ENCODE results near the gene PPM1A. TPM values are rescaled to one million over a fixed set of nuclear protein-coding genes. Genes with fewer than 3 reads are reported as not detected.

PPM1A gene
- total RNA-seq, 4 donors from 2014 or later = 81.2 to 107 (median 86.1) TPM

GRCh38 chr14:60245380-60246177 lies 3.4 kb upstream of the PPM1A start:
- no peaks in the 10 kb centered on the region for H3K36me3 ChIP-seq
- no peak overlapping the region for H3K4me3 ChIP-seq
- H3K27ac ChIP-seq = no peak overlapping the region
- in situ Hi-C loops (cut with MboI; ENCODE audit: low sequenced_read_pairs in 4 of 4) = no loop called here
- H3K9me3 ChIP-seq = no peaks in the 10 kb centered on the region
- intact Hi-C loops (cut with DNase I; ENCODE audit: low total_unique reads) = loop anchor here (10.0 kb wide), 1 partner anchor 399 kb away; the partner anchor contains the start of gene SIX1
- H3K27me3 ChIP-seq = no peaks in the 10 kb centered on the region
- TF ChIP-seq CTCF (IDR thresholded peaks at IDR 0.05 in 4 of 5, conservative IDR thresholded peaks at IDR 0.05 in 1 of 5) (no peak), POLR2A (IDR thresholded peaks at IDR 0.05) (no peak)
- peaks cover 3 to 6% of the 10 kb centered on the region in 2 donors for H3K4me1 ChIP-seq
- no peak for ATAC-seq
- DNase-seq = no peak

GRCh38 chr14:60247994-60248696 lies 876 bp upstream of the PPM1A start:
- H3K36me3 ChIP-seq = no peaks in the 10 kb centered on the region
- peaks cover 28 to 31% of the 10 kb centered on the region in 2 donors for H3K4me1 ChIP-seq
- H3K27ac ChIP-seq = peak overlapping the region; percentile 97 to 100 (median 100)
- H3K9me3 ChIP-seq = no peaks in the 10 kb centered on the region
- peak; percentile 83 to 87 for ATAC-seq
- in situ Hi-C loops (cut with MboI; ENCODE audit: low sequenced_read_pairs in 4 of 4) (no loop called here), intact Hi-C loops (cut with DNase I; ENCODE audit: low total_unique reads) (loop anchor here (2.0 to 10.0 kb wide), 3 partner anchors 65 to 397 kb away; partner anchors contain the start of genes DHRS7 and SIX1)
- no peaks in the 10 kb centered on the region for H3K27me3 ChIP-seq
- DNase-seq = peak; percentile 92 to 94
- peak overlapping the region; percentile 68 to 90 (median 86) for H3K4me3 ChIP-seq
- TF ChIP-seq CTCF (IDR thresholded peaks at IDR 0.05 in 4 of 5, conservative IDR thresholded peaks at IDR 0.05 in 1 of 5) = no peak
- TF ChIP-seq POLR2A (IDR thresholded peaks at IDR 0.05) = peak; percentile 48 to 52

- Histone ChIP-seq H3K36me3 (no peaks in the 10 kb centered on the region), H3K4me3 (peak overlapping the region; percentile 77 to 90 (median 84)), H3K27ac (peak overlapping the region; percentile 97 to 100 (median 100)), H3K9me3 (no peaks in the 10 kb centered on the region), H3K4me1 (peaks cover 41 to 46% of the 10 kb centered on the region in 2 donors), H3K27me3 (no peaks in the 10 kb centered on the region)
- DNase-seq = peak; percentile 53 to 69
- intact Hi-C loops (cut with DNase I; ENCODE audit: low total_unique reads) = loop anchor here (1.0 to 10.0 kb wide), 7 partner anchors 67 to 1448 kb away; partner anchors contain the start of genes DHRS7, HIF1A, PCNX4 and SIX1
- in situ Hi-C loops (cut with MboI; ENCODE audit: low sequenced_read_pairs in 4 of 4) = loop anchor here in 1 of 4 donors (10.0 kb wide), 1 partner anchor 155 kb away; the partner anchor contains the start of gene PCNX4
- peak in 1 of 2 donors; percentile 31 for TF ChIP-seq POLR2A (IDR thresholded peaks at IDR 0.05)
- no peak for TF ChIP-seq CTCF (IDR thresholded peaks at IDR 0.05 in 4 of 5, conservative IDR thresholded peaks at IDR 0.05 in 1 of 5)
- peak; percentile 27 to 40 for ATAC-seq
Observed at GRCh38 chr14:60249321-60250256, 568 bp downstream of the PPM1A start.

All from gastrocnemius medialis (tissue), 4 donors.